Erythroblast (primary cell): ENCODE results near the gene MRGPRE.
"Not testable (repeated sequence)": the region's sequence is repeated elsewhere in the genome, so short reads cannot be mapped to it uniquely, and the experiment has no call there.

Experiments
- GATA1 ChIP-seq: IDR thresholded peaks from 2 replicates; pipeline ENCODE4 v1.6.1; 2011; ENCODE audit warnings: low read depth, mild to moderate bottlenecking, control low read depth, low read length, moderate library complexity
- POLR2A ChIP-seq: IDR thresholded peaks from 2 replicates; pipeline ENCODE4 v1.6.1; 2011; ENCODE audit warnings: mild to moderate bottlenecking, low read length

DNA sequence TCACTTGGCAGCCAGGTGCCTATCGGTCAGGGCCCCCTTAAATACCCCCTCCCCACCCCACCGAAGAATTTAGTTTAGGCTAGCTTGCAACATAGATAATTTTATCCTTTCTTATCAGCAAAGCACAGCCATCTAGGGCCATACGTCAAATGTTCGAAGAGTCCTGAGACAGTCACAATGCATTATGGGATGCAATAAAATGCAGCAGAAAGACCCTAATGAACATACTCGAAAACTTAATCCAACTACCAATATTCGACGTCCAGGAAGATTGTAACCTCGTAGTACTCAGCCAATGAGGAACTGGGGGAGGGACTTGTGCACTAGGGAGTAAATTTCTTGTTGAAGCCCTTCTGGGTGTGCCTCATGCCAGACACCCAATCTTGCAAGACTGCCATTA lies 29.6 kb upstream of the MRGPRE start:
- not testable (repeated sequence) for TF ChIP-seq POLR2A, GATA1
